Astrocyte of the hippocampus (primary cell): ENCODE data around the gene ANK3.

Experiments used
- DNase-seq: peaks from one replicate; pipeline ENCODE4 v3.0.0; 2011; ENCODE audit warnings: low read depth, low spot score

ANK3 gene

GRCh38 chr10:59991117-59991516 lies 398.6 kb downstream of the ANK3 start:
- DNase-seq = no peak

- DNase-seq = no peak
Observed at GRCh38 chr10:59985639-59986038, 404.0 kb downstream of the ANK3 start.

DNA sequence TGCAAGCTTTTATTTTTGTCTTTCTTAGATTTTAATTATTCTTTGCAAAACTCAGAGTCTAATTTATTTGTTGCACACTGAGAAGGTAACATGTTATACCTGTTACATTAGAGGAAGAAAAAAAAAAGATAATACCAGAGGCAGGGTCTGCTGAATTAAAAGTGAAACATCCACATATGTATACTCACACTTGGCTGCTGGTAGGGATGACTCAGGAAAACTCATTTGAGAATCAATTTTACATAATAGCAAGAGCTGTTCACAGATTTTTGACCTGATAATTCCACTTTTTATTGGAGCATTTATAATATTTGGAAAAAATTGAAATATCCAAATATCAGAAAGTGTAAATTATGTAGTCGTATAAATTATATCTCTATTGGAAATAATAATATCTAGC lies 405.3 kb downstream of the ANK3 start:
- no peak for DNase-seq

DNA sequence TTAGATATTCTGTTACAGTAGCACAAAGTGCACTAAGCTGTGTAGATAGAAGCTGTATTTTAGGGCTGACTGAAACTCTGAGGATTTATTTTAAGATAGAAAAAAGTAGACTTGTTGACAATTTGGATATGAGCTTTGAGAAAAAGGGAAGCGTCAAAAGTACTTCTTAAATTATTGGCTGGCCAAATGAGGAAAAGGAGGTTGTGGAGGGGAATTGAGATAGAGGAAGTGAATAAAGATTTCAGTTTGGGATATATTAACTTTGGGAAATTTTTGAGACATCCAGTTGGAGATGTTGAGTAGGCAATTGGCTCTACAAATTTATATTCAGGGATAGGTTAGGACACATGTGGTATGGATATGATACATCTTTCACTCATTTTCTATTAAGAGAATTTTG lies 409.3 kb downstream of the ANK3 start:
- DNase-seq = no peak

GRCh38 chr10:59977486-59977885 lies 412.2 kb downstream of the ANK3 start:
- no peak for DNase-seq

GRCh38 chr10:59976909-59977308 lies 412.8 kb downstream of the ANK3 start:
- DNase-seq = no peak
